ENCODE data around the gene IL6.

IL6 gene

GRCh38 chr7:22715969-22716368 lies 11.0 kb upstream of the IL6 start:
- no peaks in the 10 kb centered on the region for H3K4me1 ChIP-seq
- H3K4me3 ChIP-seq (ENCODE audit: low read depth, low read length): no peak overlapping the region
- H3K27me3 ChIP-seq: peaks cover 62% of the 10 kb centered on the region
- no peaks in the 10 kb centered on the region for H3K36me3 ChIP-seq
- DNase-seq: no peak
- H3K9me3 ChIP-seq: no peaks in the 10 kb centered on the region
- TF ChIP-seq CTCF (IDR thresholded peaks at IDR 0.05; ENCODE audit: low read depth, low read length): no peak

- H3K9me3 ChIP-seq: no peaks in the 10 kb centered on the region
- H3K27me3 ChIP-seq: peaks cover 64% of the 10 kb centered on the region
- H3K4me1 ChIP-seq: no peaks in the 10 kb centered on the region
- DNase-seq: no peak
- H3K4me3 ChIP-seq (ENCODE audit: low read depth, low read length): no peak overlapping the region
- H3K36me3 ChIP-seq: no peaks in the 10 kb centered on the region
- TF ChIP-seq CTCF (IDR thresholded peaks at IDR 0.05; ENCODE audit: low read depth, low read length): no peak
Measured at GRCh38 chr7:22717760-22718159, 9.2 kb upstream of the IL6 start.

GRCh38 chr7:22718200-22718711 lies 8.7 kb upstream of the IL6 start:
- no peaks in the 10 kb centered on the region for H3K36me3 ChIP-seq
- TF ChIP-seq CTCF (IDR thresholded peaks at IDR 0.05; ENCODE audit: low read depth, low read length): no peak
- H3K9me3 ChIP-seq: no peaks in the 10 kb centered on the region
- H3K27me3 ChIP-seq: peaks cover 61% of the 10 kb centered on the region
- no peak overlapping the region for H3K4me3 ChIP-seq (ENCODE audit: low read depth, low read length)
- no peak for DNase-seq
- no peaks in the 10 kb centered on the region for H3K4me1 ChIP-seq

GRCh38 chr7:22718911-22719420 lies 8.0 kb upstream of the IL6 start:
- Histone ChIP-seq H3K9me3 (no peaks in the 10 kb centered on the region), H3K27me3 (peaks cover 61% of the 10 kb centered on the region), H3K36me3 (no peaks in the 10 kb centered on the region), H3K4me3 (ENCODE audit: low read depth, low read length) (no peak overlapping the region), H3K4me1 (no peaks in the 10 kb centered on the region)
- no peak for TF ChIP-seq CTCF (IDR thresholded peaks at IDR 0.05; ENCODE audit: low read depth, low read length)
- DNase-seq: no peak

- Histone ChIP-seq H3K9me3 (no peaks in the 10 kb centered on the region), H3K4me1 (no peaks in the 10 kb centered on the region), H3K27me3 (peaks cover 60% of the 10 kb centered on the region), H3K36me3 (no peaks in the 10 kb centered on the region), H3K4me3 (ENCODE audit: low read depth, low read length) (no peak overlapping the region)
- no peak for DNase-seq
- no peak for TF ChIP-seq CTCF (IDR thresholded peaks at IDR 0.05; ENCODE audit: low read depth, low read length)
Measured at GRCh38 chr7:22720791-22721786, 5.9 kb upstream of the IL6 start.
